Panc1 (cell line): Measurements from ENCODE around the gene SLC6A19. TPM values are rescaled to one million over a fixed set of nuclear protein-coding genes. Genes with fewer than 3 reads are reported as not detected.

Experiments used
- ATAC-seq: fragments of 200-7000 bp; cut with Tn5 transposase; 2 replicates; pipeline ENCODE4 v1.9.1; 2020; ENCODE audit warnings: mild to moderate bottlenecking, moderate library complexity
- BruUV-seq: library from RNA; stranded (reverse); fragments of 400-500 nt; replicated peaks from 2 replicates; lab custom pipeline; 2021; lab: Mats Ljungman, UMichigan
- CTCF ChIA-PET: fragments of 300-600 bp; sonication (Branson Sonifier 250); formaldehyde crosslinking; loops from one replicate; lab custom pipeline; 2022; ENCODE audit warnings: antibody characterized with exemption; lab: Charles Lee
- POLR2A ChIA-PET: fragments of 300-600 bp; sonication (Branson Sonifier 250); formaldehyde crosslinking; loops from one replicate; lab custom pipeline; 2022; ENCODE audit warnings: antibody characterized with exemption; lab: Charles Lee
- DNase-seq: peaks from one replicate; pipeline ENCODE4 v3.0.0-alpha.2; 2010; ENCODE audit warnings: low read depth, low spot score
- H3K27ac ChIP-seq: 2 replicates; pipeline ENCODE4 v1.5.1; 2011; ENCODE audit warnings: mild to moderate bottlenecking, low read length, inconsistent platforms
- H3K27me3 ChIP-seq: fragments of 200-500 bp; sonication (Bioruptor generic); 2 replicates; pipeline ENCODE4 v1.6.0; 2014; ENCODE audit warnings: low read length, inconsistent platforms; ENCODE audit not compliant: control insufficient read depth, insufficient read depth
- H3K36me3 ChIP-seq: fragments of 200-500 bp; sonication (Bioruptor generic); 2 replicates; pipeline ENCODE4 v1.5.1; 2014; ENCODE audit warnings: inconsistent platforms, mild to moderate bottlenecking, low read length, moderate library complexity; ENCODE audit not compliant: control insufficient read depth, insufficient read depth
- H3K4me1 ChIP-seq: 2 replicates; pipeline ENCODE4 v1.5.1; 2011; ENCODE audit warnings: inconsistent platforms, mild to moderate bottlenecking, low read length, moderate library complexity; ENCODE audit not compliant: control insufficient read depth, insufficient read depth
- H3K4me3 ChIP-seq, 2 experiments: 2 replicates each; pipeline ENCODE4 v1.5.1; 2011 to 2012; ENCODE audit warnings: low read depth in 2 of 2, low read length in 2 of 2, mild to moderate bottlenecking in 2 of 2, inconsistent platforms in 1 of 2, moderate library complexity in 1 of 2
- H3K9me3 ChIP-seq: fragments of 200-500 bp; sonication (Bioruptor generic); 2 replicates; pipeline ENCODE4 v1.5.1; 2014; ENCODE audit warnings: low read depth, mild to moderate bottlenecking, inconsistent platforms, low read length, moderate library complexity; ENCODE audit not compliant: control insufficient read depth, insufficient read depth
- CTCF ChIP-seq: fragments of 450-650 bp; IDR thresholded peaks from 2 replicates; pipeline ENCODE4 v1.5.1; 2017; ENCODE audit warnings: mild to moderate bottlenecking
- POLR2AphosphoS5 ChIP-seq: IDR thresholded peaks from 2 replicates; pipeline ENCODE4 v1.6.1; 2012; ENCODE audit warnings: mild to moderate bottlenecking, low read depth, low read length, moderate library complexity
- SIN3A ChIP-seq: IDR thresholded peaks from 2 replicates; pipeline ENCODE4 v1.6.1; 2012; ENCODE audit warnings: low read depth, mild to moderate bottlenecking, low read length, moderate library complexity, borderline replicate concordance; ENCODE audit not compliant: insufficient read depth
- TCF7L2 ChIP-seq: IDR thresholded peaks from 2 replicates; pipeline ENCODE4 v1.6.1; 2011; ENCODE audit warnings: mild to moderate bottlenecking, low read depth, low read length, inconsistent platforms
- in situ Hi-C: cut with HindIII; loops from 2 replicates; pipeline ENCODE4 v1.10.0; 2016; ENCODE audit warnings: low sequenced_read_pairs, low pct_unique_long_range_greater_than_20kb
- intact Hi-C: fragments of 100-400 bp; cut with micrococcal nuclease; formaldehyde crosslinking; loops from one replicate; pipeline ENCODE4 v1.10.0; 2022; ENCODE audit not compliant: unreplicated experiment
- total RNA-seq: library from RNA; stranded (reverse); gene quantifications from one replicate; pipeline ENCODE4 v1.2.1, GENCODE V29; 2021; ENCODE audit not compliant: unreplicated experiment
- TF ChIP-seq, protein P1 (sequence below), 2 experiments: IDR thresholded peaks; 2 replicates each; pipeline ENCODE4 v1.6.1; 2011 to 2012; ENCODE audit warnings: low read depth in 2 of 2, control low read depth in 1 of 2, low read length in 1 of 2, mild to moderate bottlenecking in 1 of 2, moderate library complexity in 1 of 2; ENCODE audit not compliant: insufficient read depth in 1 of 2

Gene SLC6A19
- total RNA-seq, 1 experiment from 2014 or later: 0.23 TPM

DNA sequence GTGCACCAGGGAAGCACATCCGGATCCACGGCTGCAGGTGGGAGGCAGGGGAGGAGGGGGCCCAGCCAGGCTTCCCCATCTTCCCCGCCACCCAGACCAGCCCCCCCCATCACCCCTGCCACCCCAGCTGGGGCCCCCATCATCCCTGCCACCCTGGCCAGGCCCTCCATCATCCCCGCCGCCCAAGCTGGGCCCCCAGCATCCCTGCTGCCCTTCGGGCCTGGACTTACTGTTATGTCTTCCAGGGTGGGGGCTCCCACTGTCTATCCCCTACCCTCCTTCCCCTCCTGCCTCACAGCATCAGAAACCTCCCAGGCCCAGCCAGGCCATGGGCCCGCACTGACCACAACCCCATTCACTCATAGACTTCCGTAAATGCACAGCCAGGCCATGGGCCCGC is 51.3 kb downstream of the SLC6A19 start:
- TF ChIP-seq TCF7L2: no peak
- TF ChIP-seq POLR2AphosphoS5: no peak
- TF ChIP-seq, protein P1, sequence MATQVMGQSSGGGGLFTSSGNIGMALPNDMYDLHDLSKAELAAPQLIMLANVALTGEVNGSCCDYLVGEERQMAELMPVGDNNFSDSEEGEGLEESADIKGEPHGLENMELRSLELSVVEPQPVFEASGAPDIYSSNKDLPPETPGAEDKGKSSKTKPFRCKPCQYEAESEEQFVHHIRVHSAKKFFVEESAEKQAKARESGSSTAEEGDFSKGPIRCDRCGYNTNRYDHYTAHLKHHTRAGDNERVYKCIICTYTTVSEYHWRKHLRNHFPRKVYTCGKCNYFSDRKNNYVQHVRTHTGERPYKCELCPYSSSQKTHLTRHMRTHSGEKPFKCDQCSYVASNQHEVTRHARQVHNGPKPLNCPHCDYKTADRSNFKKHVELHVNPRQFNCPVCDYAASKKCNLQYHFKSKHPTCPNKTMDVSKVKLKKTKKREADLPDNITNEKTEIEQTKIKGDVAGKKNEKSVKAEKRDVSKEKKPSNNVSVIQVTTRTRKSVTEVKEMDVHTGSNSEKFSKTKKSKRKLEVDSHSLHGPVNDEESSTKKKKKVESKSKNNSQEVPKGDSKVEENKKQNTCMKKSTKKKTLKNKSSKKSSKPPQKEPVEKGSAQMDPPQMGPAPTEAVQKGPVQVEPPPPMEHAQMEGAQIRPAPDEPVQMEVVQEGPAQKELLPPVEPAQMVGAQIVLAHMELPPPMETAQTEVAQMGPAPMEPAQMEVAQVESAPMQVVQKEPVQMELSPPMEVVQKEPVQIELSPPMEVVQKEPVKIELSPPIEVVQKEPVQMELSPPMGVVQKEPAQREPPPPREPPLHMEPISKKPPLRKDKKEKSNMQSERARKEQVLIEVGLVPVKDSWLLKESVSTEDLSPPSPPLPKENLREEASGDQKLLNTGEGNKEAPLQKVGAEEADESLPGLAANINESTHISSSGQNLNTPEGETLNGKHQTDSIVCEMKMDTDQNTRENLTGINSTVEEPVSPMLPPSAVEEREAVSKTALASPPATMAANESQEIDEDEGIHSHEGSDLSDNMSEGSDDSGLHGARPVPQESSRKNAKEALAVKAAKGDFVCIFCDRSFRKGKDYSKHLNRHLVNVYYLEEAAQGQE (IDR thresholded peaks at IDR 0.05; ENCODE audit: insufficient read depth in 1 of 2, low read depth in 2 of 2, low read length in 1 of 2): no peak
- no peak for TF ChIP-seq CTCF
- no peak for TF ChIP-seq SIN3A
- Histone ChIP-seq H3K27ac (no peak overlapping the region), H3K27me3 (no peaks in the 10 kb centered on the region), H3K4me3 (no peak overlapping the region), H3K9me3 (no peaks in the 10 kb centered on the region), H3K4me1 (no peaks in the 10 kb centered on the region), H3K36me3 (no peaks in the 10 kb centered on the region)
- DNase-seq (no peak), ATAC-seq (no peak)
- POLR2A ChIA-PET: no interaction called here
- CTCF ChIA-PET: no interaction called here
- intact Hi-C loops (no loop called here), in situ Hi-C loops (no loop called here)
- BruUV-seq: no TSS peak

- BruUV-seq: no TSS peak
- DNase-seq (no peak), ATAC-seq (no peak)
- H3K9me3 ChIP-seq: no peaks in the 10 kb centered on the region
- ChIA-PET CTCF (no interaction called here), POLR2A (no interaction called here)
- H3K4me3 ChIP-seq: no peak overlapping the region
- no peaks in the 10 kb centered on the region for H3K36me3 ChIP-seq
- no peak overlapping the region for H3K27ac ChIP-seq
- no peaks in the 10 kb centered on the region for H3K4me1 ChIP-seq
- in situ Hi-C loops (no loop called here), intact Hi-C loops (no loop called here)
- no peaks in the 10 kb centered on the region for H3K27me3 ChIP-seq
- TF ChIP-seq POLR2AphosphoS5 (no peak), SIN3A (no peak), CTCF (no peak), TCF7L2 (no peak)
- TF ChIP-seq, protein P1 (IDR thresholded peaks at IDR 0.05; ENCODE audit: insufficient read depth in 1 of 2, low read depth in 2 of 2, low read length in 1 of 2): no peak
Measured at GRCh38 chr5:1253456-1254105, 52.2 kb downstream of the SLC6A19 start.
